C4-2B (cell line): ENCODE data around the gene XG.

ENCODE experiments used
- CTCF ChIP-seq: fragments of 450-650 bp; conservative IDR thresholded peaks from 2 replicates; pipeline ENCODE4 v1.5.1; 2017; ENCODE audit warnings: mild to moderate bottlenecking
- ZFX ChIP-seq: fragments of 450-650 bp; IDR thresholded peaks from 2 replicates; pipeline ENCODE4 v1.6.1; 2017

- no peak for TF ChIP-seq CTCF
- no peak for TF ChIP-seq ZFX
Observed at GRCh38 chrX:2855761-2856160, 103.9 kb downstream of the XG start.
